HepG2 (cell line): ENCODE results near the gene NRG2. TPM values are rescaled to one million over a fixed set of nuclear protein-coding genes. Genes with fewer than 3 reads are reported as not detected.

ENCODE experiments used
- ATAC-seq: fragments of 200-7000 bp; cut with Tn5 transposase; 3 replicates; pipeline ENCODE4 v1.9.1; 2020; ENCODE audit warnings: mild to moderate bottlenecking, moderate library complexity
- BruUV-seq: library from RNA; stranded (reverse); fragments of 400-500 nt; replicated peaks from 2 replicates; lab custom pipeline; 2021; lab: Mats Ljungman, UMichigan
- CTCF ChIA-PET: fragments of 300-600 bp; formaldehyde crosslinking; extraction: SDS; loops from one replicate; lab custom pipeline; 2021; ENCODE audit warnings: low total read pairs, inconsistent platforms, low intra/inter-chr PET ratio; lab: Yijun Ruan, JAX
- POLR2A ChIA-PET: fragments of 350-600 bp; sonication (Branson Sonifier 250); formaldehyde crosslinking; loops from one replicate; lab custom pipeline; 2020; ENCODE audit warnings: antibody characterized with exemption, inconsistent platforms; lab: Yijun Ruan, JAX
- DNase-seq: peaks from one replicate; pipeline ENCODE4 v3.0.0-alpha.2; 2015; ENCODE audit warnings: low spot score
- FAIRE-seq: peaks from 3 replicates; lab custom pipeline; 2011; peaks lifted over from hg19 to GRCh38; lab: Jason Lieb, UNC
- H2AFZ ChIP-seq: one replicate; pipeline ENCODE4 v1.6.1; 2011; ENCODE audit warnings: low read length, inconsistent platforms
- H3K27ac ChIP-seq: fragments of 300-600 bp; 3 replicates; pipeline ENCODE4 v1.8.0; 2011; ENCODE audit warnings: mixed run types, mild to moderate bottlenecking, mixed read lengths, low read length, inconsistent platforms; ENCODE audit not compliant: insufficient read depth; ENCODE audit errors: extremely low read length
- H3K27me3 ChIP-seq, 2 experiments: fragments of 200-600 bp in 1 of 2; 2 replicates in 1 of 2; 3 replicates in 1 of 2; pipeline versions ENCODE4 v1.6.0 to v1.8.0; 2011; ENCODE audit warnings: low read length in 2 of 2, mild to moderate bottlenecking in 2 of 2, moderate library complexity in 2 of 2, inconsistent platforms in 1 of 2; ENCODE audit not compliant: insufficient read depth in 2 of 2, control insufficient read depth in 1 of 2
- H3K36me3 ChIP-seq, 2 experiments: fragments of 200-600 bp in 1 of 2; replicated peaks in 1 of 2; 2 replicates in 1 of 2; 3 replicates in 1 of 2; pipeline versions ENCODE4 v1.5.1 to v1.8.0; 2011; ENCODE audit warnings: low read length in 2 of 2, inconsistent platforms in 1 of 2; ENCODE audit not compliant: insufficient read depth in 2 of 2, control insufficient read depth in 1 of 2
- H3K4me1 ChIP-seq: 2 replicates; pipeline ENCODE4 v1.5.1; 2012; ENCODE audit warnings: low read length, inconsistent platforms; ENCODE audit not compliant: insufficient read depth
- H3K4me2 ChIP-seq: 2 replicates; pipeline ENCODE4 v1.6.0; 2011; ENCODE audit warnings: low read depth, low read length, inconsistent platforms
- H3K4me3 ChIP-seq, 3 experiments: fragments of 200-600 bp in 1 of 3; sonication (generic), shearing (Covaris generic) in 1 of 3; replicated peaks in 1 of 3; 2 replicates each; pipeline ENCODE4 v1.5.1; 2011 to 2016; ENCODE audit warnings: low read length in 3 of 3, inconsistent platforms in 2 of 3, low read depth in 2 of 3, mild to moderate bottlenecking in 2 of 3, control low read depth in 1 of 3, mixed read lengths in 1 of 3; ENCODE audit not compliant: insufficient read depth in 1 of 3
- H3K79me2 ChIP-seq: one replicate; pipeline ENCODE4 v1.6.1; 2011; ENCODE audit warnings: low read length, inconsistent platforms; ENCODE audit not compliant: insufficient read depth
- H3K9ac ChIP-seq: 2 replicates; pipeline ENCODE4 v1.6.0; 2011; ENCODE audit warnings: mild to moderate bottlenecking, low read depth, low read length, inconsistent platforms; ENCODE audit not compliant: insufficient read depth
- H3K9me3 ChIP-seq: 2 replicates; pipeline ENCODE4 v1.5.1; 2012; ENCODE audit warnings: mild to moderate bottlenecking, low read length
- H4K20me1 ChIP-seq: 2 replicates; pipeline ENCODE4 v1.6.0; 2011; ENCODE audit warnings: inconsistent platforms, mild to moderate bottlenecking, low read length, moderate library complexity; ENCODE audit not compliant: insufficient read depth
- ELF3 ChIP-seq: IDR thresholded peaks from 2 replicates; pipeline ENCODE4 v1.6.1; 2016; ENCODE audit warnings: missing genetic modification reagents, missing compliant biosample characterization
- GLI4 ChIP-seq: sonication (generic); formaldehyde crosslinking; IDR thresholded peaks from 2 replicates; pipeline ENCODE4 v1.5.1; 2020; ENCODE audit warnings: missing genetic modification reagents, mild to moderate bottlenecking, moderate library complexity, borderline replicate concordance
- HHEX ChIP-seq: IDR thresholded peaks from 2 replicates; pipeline ENCODE4 v1.6.1; 2016; ENCODE audit warnings: control low read depth
- MYC ChIP-seq: sonication (generic); formaldehyde crosslinking; IDR thresholded peaks from 2 replicates; pipeline ENCODE4 v1.9.0; 2021; ENCODE audit warnings: missing genetic modification reagents, borderline replicate concordance
- NR2C2 ChIP-seq: sonication (generic); formaldehyde crosslinking; IDR thresholded peaks from 2 replicates; pipeline ENCODE4 v1.4.0; 2020; ENCODE audit warnings: missing genetic modification reagents, mild to moderate bottlenecking, moderate library complexity, borderline replicate concordance
- REXO4 ChIP-seq: sonication (generic); formaldehyde crosslinking; IDR thresholded peaks from 2 replicates; pipeline ENCODE4 v1.8.0; 2022; ENCODE audit warnings: missing genetic modification reagents, mild to moderate bottlenecking, borderline replicate concordance
- SOX5 ChIP-seq: IDR thresholded peaks from 2 replicates; pipeline ENCODE4 v1.6.1; 2016; ENCODE audit warnings: borderline replicate concordance
- ZKSCAN8 ChIP-seq: IDR thresholded peaks from 2 replicates; pipeline ENCODE4 v1.6.1; 2016; ENCODE audit warnings: borderline replicate concordance, missing genetic modification reagents, missing compliant biosample characterization
- ZNF160 ChIP-seq: sonication (generic); formaldehyde crosslinking; IDR thresholded peaks from 2 replicates; pipeline ENCODE4 v1.8.0; 2022; ENCODE audit warnings: mild to moderate bottlenecking, inconsistent platforms, missing genetic modification reagents
- ZNF207 ChIP-seq: fragments of 450-650 bp; IDR thresholded peaks from 2 replicates; pipeline ENCODE4 v1.6.1; 2016; ENCODE audit warnings: antibody characterized with exemption, borderline replicate concordance
- WGBS: methylation state at CpG from one replicate; pipeline ENCODE4 v1.1.6; 2017; ENCODE audit warnings: low lambda C conversion rate; 5-methylcytosine and 5-hydroxymethylcytosine counted together
- in situ Hi-C: cut with HindIII; loops from 2 replicates; pipeline ENCODE4 v1.10.0; 2017; ENCODE audit warnings: low pct_unique_long_range_greater_than_20kb; ENCODE audit not compliant: extremely low pct_ligation_motif_present
- intact Hi-C: fragments of 100-400 bp; cut with micrococcal nuclease; formaldehyde crosslinking; loops from one replicate; pipeline ENCODE4 v1.10.0; 2022; ENCODE audit not compliant: unreplicated experiment
- polyA plus RNA-seq, 8 experiments: library from polyadenylated mRNA; depleted of rRNA in 3 of 8; stranded (reverse) in 7 of 8; unstranded in 1 of 8; fragments of >200 nt; fragmentation: Illumina TruSeq in 4 of 8; extraction: Trizol in 4 of 8; gene quantifications; 2 replicates each; pipeline versions ENCODE4 v1.2.1 to v1.2.3, GENCODE V29; 2011 to 2016; ENCODE audit warnings: low read depth in 4 of 8, missing spikeins in 1 of 8, mixed read lengths in 1 of 8; ENCODE audit not compliant: insufficient read depth in 1 of 8
- total RNA-seq, 5 experiments: library from RNA; depleted of rRNA; stranded (reverse); fragments of >200 nt; fragmentation: Illumina TruSeq; extraction: Trizol; gene quantifications; 2 replicates each; pipeline ENCODE4 v1.2.3, GENCODE V29; 2016; ENCODE audit warnings: low read depth in 1 of 5
- TF ChIP-seq, protein P1 (sequence below): sonication (generic); formaldehyde crosslinking; IDR thresholded peaks from 2 replicates; pipeline ENCODE4 v1.4.0; 2020; ENCODE audit warnings: missing genetic modification reagents

NRG2 gene
- total and polyA plus RNA-seq, 2 of the 13 experiments (the other 11 are each of a cell fraction or from before 2014, with no cell fraction given): not detected

DNA sequence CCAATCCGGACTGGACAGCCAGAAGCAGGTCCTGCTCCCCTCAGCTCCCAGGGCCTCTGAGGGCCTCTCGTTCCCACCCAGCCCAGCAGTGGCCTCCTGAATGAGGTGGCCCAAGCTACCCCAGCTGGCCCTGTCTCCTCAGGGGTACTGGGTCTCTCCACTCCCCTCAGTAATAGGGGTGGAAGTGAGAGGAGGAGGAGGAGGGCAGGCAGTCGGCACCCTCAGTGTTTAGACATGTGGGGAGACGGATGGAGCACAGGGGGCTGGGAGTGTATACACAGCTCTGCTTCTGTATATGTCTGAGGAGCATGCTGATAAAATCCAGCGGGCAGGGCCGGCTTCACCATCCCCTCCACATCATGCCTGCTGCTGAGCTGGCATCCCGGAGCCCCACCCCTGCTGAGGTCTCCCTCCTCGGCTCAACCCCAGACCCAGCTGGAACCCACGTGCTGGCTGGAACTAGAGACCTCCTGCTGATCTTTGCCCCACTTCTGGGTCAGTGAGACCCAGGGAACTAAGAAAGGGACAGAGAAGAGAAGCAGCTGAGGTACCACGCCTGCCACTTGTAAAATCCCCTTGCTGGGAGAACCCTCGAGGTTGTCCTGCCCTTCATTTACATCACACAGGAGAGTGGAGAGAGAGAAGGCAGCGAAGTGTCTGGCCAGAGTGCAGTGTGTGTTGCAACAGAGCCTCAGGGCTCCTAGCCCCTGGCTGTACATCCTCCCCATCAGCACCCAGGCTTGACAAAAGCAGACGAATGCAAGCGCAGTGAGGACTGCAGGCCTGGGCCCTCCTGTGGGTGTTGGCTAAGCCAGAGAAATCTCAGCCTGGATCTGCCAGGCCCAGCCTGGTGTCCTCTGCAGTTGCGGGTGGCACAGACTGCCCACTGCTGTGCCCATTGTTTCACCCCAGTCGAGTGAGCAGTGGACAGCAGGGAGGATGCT, 170.0 kb downstream of the NRG2 start:
- Histone ChIP-seq H2AFZ (no peak overlapping the region), H3K4me3 (no peak overlapping the region), H3K27ac (no peak overlapping the region), H3K79me2 (no peaks in the 10 kb centered on the region), H3K9ac (no peak overlapping the region), H4K20me1 (no peaks in the 10 kb centered on the region), H3K9me3 (no peaks in the 10 kb centered on the region), H3K36me3 (no peaks in the 10 kb centered on the region), H3K4me2 (no peak overlapping the region), H3K27me3 (peaks cover 5 to 51% of the 10 kb centered on the region in 2 experiments; a peak in 4 of 5 replicates), H3K4me1 (no peaks in the 10 kb centered on the region)
- intact Hi-C loops: no loop called here
- in situ Hi-C loops: no loop called here
- BruUV-seq: no TSS peak
- TF ChIP-seq REXO4 (CRISPR knock-in tag) (no peak), ZNF207 (no peak), HHEX (CRISPR knock-in tag) (no peak), NR2C2 (CRISPR knock-in tag) (no peak), GLI4 (CRISPR knock-in tag) (no peak), ZKSCAN8 (no peak), SOX5 (CRISPR knock-in tag) (no peak), ELF3 (no peak), ZNF160 (CRISPR knock-in tag) (no peak), MYC (CRISPR knock-in tag) (no peak)
- TF ChIP-seq, protein P1, sequence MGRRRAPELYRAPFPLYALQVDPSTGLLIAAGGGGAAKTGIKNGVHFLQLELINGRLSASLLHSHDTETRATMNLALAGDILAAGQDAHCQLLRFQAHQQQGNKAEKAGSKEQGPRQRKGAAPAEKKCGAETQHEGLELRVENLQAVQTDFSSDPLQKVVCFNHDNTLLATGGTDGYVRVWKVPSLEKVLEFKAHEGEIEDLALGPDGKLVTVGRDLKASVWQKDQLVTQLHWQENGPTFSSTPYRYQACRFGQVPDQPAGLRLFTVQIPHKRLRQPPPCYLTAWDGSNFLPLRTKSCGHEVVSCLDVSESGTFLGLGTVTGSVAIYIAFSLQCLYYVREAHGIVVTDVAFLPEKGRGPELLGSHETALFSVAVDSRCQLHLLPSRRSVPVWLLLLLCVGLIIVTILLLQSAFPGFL (CRISPR knock-in tag): no peak
- FAIRE-seq (no peak), DNase-seq (no peak), ATAC-seq (no peak)
- CTCF ChIA-PET: interaction anchor here (0.5 kb wide), 1 partner anchor 284 kb away, joined by 3 read pairs; no protein-coding TSS in a partner anchor
- WGBS: 22% methylated on average over 7 of the region's 16 CpGs
- POLR2A ChIA-PET: no interaction called here
